Ascending aorta (tissue), 2 donors: ENCODE results near the gene LKAAEAR1. TPM values are rescaled to one million over a fixed set of nuclear protein-coding genes. Genes with fewer than 3 reads are reported as not detected.

Source experiments
- DNase-seq, 2 donors: peaks; one replicate each; pipeline ENCODE4 v3.0.0-alpha.2; 2019; ENCODE audit warnings: low spot score in 2 of 2
- H3K27ac ChIP-seq, 2 donors: fragments of 200-600 bp; sonication (generic); one replicate each; pipeline ENCODE4 v1.5.1; 2016 to 2017; ENCODE audit warnings: mild to moderate bottlenecking in 1 of 2
- H3K27me3 ChIP-seq: fragments of 200-600 bp; sonication (generic); one replicate; pipeline ENCODE4 v1.5.1; 2017
- H3K36me3 ChIP-seq, 2 donors: fragments of 200-600 bp; sonication (generic); one replicate each; pipeline ENCODE4 v1.5.1; 2016
- H3K4me1 ChIP-seq, 2 donors: fragments of 200-600 bp; sonication (generic); one replicate each; pipeline ENCODE4 v1.5.1; 2016 to 2017; ENCODE audit warnings: mild to moderate bottlenecking in 1 of 2
- H3K4me3 ChIP-seq, 2 donors: fragments of 200-600 bp; sonication (generic); one replicate each; pipeline ENCODE4 v1.5.1; 2016 to 2017; ENCODE audit warnings: mild to moderate bottlenecking in 1 of 2
- H3K9me3 ChIP-seq, 2 donors: fragments of 200-600 bp; sonication (generic); one replicate each; pipeline ENCODE4 v1.5.1; 2016
- intact Hi-C: fragments of 100-400 bp; cut with DNase I; formaldehyde crosslinking; loops from one replicate; pipeline ENCODE4 v1.15.1; 2023
- total RNA-seq: library from RNA; depleted of rRNA; stranded (reverse); fragments of >200 nt; gene quantifications from one replicate; pipeline ENCODE4 v1.1.0, GENCODE V29; 2016
- TF ChIP-seq, protein P1 (sequence below), 3 experiments: fragments of 200-600 bp in 2 of 3; fragments of 450-650 bp in 1 of 3; sonication (generic) in 2 of 3; IDR thresholded peaks; one replicate each; pipeline ENCODE4 v1.5.1; 2016 to 2019; ENCODE audit warnings: antibody characterized with exemption in 3 of 3, mild to moderate bottlenecking in 1 of 3, moderate library complexity in 1 of 3

Gene LKAAEAR1
- total RNA-seq, 1 donor from 2014 or later, result not detected

DNA sequence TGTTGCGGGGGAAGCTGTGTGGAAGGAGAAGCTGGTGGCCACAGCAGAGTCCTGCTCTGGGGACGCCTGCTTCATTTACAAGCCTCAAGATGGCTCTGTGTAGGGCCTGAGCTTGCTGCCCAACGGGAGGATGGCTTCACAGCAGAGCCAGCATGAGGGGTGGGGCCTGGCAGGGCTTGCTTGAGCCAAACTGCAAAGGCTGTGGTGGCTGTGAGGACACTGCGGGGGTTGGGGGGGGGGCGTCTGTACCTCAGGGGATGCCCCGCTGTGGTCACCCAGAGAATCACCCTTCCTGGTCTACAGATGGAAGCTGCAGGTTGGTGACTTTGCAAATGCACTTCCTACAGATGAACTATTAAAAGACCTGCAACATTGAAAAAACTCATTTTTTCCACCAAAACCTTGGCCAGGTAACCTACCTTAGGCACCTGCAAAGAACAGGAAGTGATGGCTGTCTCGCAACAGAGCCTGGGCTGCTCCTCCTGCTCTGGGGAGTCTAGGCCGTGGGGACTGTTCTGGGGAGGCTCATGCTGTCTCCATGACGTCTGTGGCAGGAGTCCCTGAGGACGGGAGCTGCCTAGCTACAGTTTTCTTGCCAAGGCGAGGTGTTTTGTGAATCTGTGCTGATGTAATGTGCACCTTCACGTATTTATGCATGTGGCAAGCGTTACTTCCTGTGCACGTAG is 15.8 kb upstream of the LKAAEAR1 start:
- TF ChIP-seq, protein P1, sequence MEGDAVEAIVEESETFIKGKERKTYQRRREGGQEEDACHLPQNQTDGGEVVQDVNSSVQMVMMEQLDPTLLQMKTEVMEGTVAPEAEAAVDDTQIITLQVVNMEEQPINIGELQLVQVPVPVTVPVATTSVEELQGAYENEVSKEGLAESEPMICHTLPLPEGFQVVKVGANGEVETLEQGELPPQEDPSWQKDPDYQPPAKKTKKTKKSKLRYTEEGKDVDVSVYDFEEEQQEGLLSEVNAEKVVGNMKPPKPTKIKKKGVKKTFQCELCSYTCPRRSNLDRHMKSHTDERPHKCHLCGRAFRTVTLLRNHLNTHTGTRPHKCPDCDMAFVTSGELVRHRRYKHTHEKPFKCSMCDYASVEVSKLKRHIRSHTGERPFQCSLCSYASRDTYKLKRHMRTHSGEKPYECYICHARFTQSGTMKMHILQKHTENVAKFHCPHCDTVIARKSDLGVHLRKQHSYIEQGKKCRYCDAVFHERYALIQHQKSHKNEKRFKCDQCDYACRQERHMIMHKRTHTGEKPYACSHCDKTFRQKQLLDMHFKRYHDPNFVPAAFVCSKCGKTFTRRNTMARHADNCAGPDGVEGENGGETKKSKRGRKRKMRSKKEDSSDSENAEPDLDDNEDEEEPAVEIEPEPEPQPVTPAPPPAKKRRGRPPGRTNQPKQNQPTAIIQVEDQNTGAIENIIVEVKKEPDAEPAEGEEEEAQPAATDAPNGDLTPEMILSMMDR (IDR thresholded peaks at IDR 0.05), result no peak
- H3K27ac ChIP-seq, result no peak overlapping the region
- H3K9me3 ChIP-seq, result no peaks in the 10 kb centered on the region
- H3K36me3 ChIP-seq, result no peaks in the 10 kb centered on the region
- no peak for DNase-seq
- peaks cover 4% of the 10 kb centered on the region for H3K27me3 ChIP-seq
- intact Hi-C loops, result no loop called here
- no peak overlapping the region for H3K4me3 ChIP-seq
- no peaks in the 10 kb centered on the region for H3K4me1 ChIP-seq

DNA sequence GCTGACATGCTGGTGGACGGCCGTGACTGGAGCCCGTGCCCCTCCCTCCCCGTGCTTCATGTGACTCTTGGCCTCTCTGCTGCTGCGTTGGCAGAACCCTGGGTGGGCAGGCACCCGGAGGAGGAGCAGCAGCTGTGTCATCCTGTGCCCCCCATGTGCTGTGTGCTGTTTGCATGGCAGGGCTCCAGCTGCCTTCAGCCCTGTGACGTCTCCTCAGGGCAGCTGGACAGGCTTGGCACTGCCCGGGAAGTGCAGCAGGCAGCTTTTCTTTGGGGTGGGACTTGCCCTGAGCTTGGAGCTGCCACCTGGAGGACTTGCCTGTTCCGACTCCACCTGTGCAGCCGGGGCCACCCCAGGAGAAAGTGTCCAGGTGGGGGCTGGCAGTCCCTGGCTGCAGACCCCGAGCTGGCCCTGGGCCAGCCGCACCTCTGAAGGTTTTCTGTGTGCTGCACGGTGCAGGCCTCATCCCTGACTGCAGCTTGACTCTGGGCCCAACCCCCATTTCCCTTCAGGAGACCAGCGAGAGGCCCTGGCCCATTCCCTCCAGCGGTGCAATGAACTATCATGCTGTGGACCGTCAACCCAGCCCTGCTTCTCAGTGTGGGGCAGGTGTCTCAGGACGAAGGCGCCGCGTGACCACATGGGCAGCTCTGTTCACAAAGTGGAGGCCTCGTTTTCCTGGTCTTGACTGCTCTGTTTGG is 15.0 kb upstream of the LKAAEAR1 start:
- H3K27ac ChIP-seq, result no peak overlapping the region
- TF ChIP-seq, protein P1 (IDR thresholded peaks at IDR 0.05), result no peak
- peaks cover 4% of the 10 kb centered on the region for H3K27me3 ChIP-seq
- H3K4me3 ChIP-seq, result no peak overlapping the region
- no peak for DNase-seq
- H3K9me3 ChIP-seq, result no peaks in the 10 kb centered on the region
- H3K4me1 ChIP-seq, result no peaks in the 10 kb centered on the region
- intact Hi-C loops, result no loop called here
- H3K36me3 ChIP-seq, result no peaks in the 10 kb centered on the region

DNA sequence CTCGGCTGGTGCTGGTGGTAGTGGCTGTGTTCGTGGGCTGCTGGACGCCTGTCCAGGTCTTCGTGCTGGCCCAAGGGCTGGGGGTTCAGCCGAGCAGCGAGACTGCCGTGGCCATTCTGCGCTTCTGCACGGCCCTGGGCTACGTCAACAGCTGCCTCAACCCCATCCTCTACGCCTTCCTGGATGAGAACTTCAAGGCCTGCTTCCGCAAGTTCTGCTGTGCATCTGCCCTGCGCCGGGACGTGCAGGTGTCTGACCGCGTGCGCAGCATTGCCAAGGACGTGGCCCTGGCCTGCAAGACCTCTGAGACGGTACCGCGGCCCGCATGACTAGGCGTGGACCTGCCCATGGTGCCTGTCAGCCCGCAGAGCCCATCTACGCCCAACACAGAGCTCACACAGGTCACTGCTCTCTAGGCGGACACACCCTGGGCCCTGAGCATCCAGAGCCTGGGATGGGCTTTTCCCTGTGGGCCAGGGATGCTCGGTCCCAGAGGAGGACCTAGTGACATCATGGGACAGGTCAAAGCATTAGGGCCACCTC is 14.3 kb upstream of the LKAAEAR1 start:
- Histone ChIP-seq H3K9me3 (no peaks in the 10 kb centered on the region), H3K27me3 (peaks cover 4% of the 10 kb centered on the region), H3K36me3 (no peaks in the 10 kb centered on the region), H3K4me1 (no peaks in the 10 kb centered on the region), H3K27ac (no peak overlapping the region), H3K4me3 (no peak overlapping the region)
- no peak for DNase-seq
- intact Hi-C loops, result no loop called here
- TF ChIP-seq, protein P1 (IDR thresholded peaks at IDR 0.05), result no peak

DNA sequence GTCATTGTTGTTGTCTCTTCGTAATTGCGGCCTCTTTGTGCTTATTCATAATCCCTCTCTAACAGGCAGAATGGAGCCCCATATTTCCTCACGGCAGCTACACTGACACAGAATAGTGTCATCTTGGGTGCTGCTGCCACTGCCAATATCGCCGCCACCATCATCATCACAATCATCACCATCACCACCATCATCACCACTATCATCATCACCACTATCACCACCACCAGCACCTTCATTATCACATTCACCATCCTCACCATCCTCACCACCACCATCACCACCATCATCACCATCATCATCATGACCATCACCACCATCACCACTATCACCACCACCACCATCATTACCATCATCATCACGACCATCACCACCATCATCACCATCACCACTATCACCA is 12.3 kb upstream of the LKAAEAR1 start:
- intact Hi-C loops, result no loop called here
- no peak for DNase-seq
- no peak overlapping the region for H3K27ac ChIP-seq
- TF ChIP-seq, protein P1 (IDR thresholded peaks at IDR 0.05), result no peak
- no peak overlapping the region for H3K4me3 ChIP-seq
- H3K4me1 ChIP-seq, result no peaks in the 10 kb centered on the region
- no peaks in the 10 kb centered on the region for H3K36me3 ChIP-seq
- H3K27me3 ChIP-seq, result no peaks in the 10 kb centered on the region
- no peaks in the 10 kb centered on the region for H3K9me3 ChIP-seq

- intact Hi-C loops, result no loop called here
- TF ChIP-seq, protein P1 (IDR thresholded peaks at IDR 0.05), result no peak
- Histone ChIP-seq H3K4me3 (no peak overlapping the region), H3K4me1 (no peaks in the 10 kb centered on the region), H3K27me3 (no peaks in the 10 kb centered on the region), H3K36me3 (no peaks in the 10 kb centered on the region), H3K27ac (no peak overlapping the region), H3K9me3 (no peaks in the 10 kb centered on the region)
- DNase-seq, result no peak
Measured at GRCh38 chr20:64095927-64096326, 11.7 kb upstream of the LKAAEAR1 start.
